Activated CD8-positive, alpha-beta memory T cell treated with anti-CD3 and anti-CD28 coated beads, Interleukin-2, amount 10 ng/mL, durations not matched to agents 7 days and 5 days (primary cell): ENCODE data around the gene WDSUB1. TPM values are rescaled to one million over a fixed set of nuclear protein-coding genes. Genes with fewer than 3 reads are reported as not detected.

Experiments used
- ATAC-seq: fragments of 150-1000 bp; cut with Tn5 transposase; one replicate; pipeline ENCODE4 v1.10.0; 2021; ENCODE audit warnings: moderate library complexity
- CTCF ChIA-PET: fragments of 350-600 bp; sonication (Branson Sonifier 250); formaldehyde crosslinking; loops from one replicate; lab custom pipeline; 2021; ENCODE audit warnings: antibody characterized with exemption; lab: Charles Lee
- DNase-seq: peaks from one replicate; pipeline ENCODE4 v3.0.0-alpha.2; 2020
- H3K27ac Mint-ChIP-seq: one replicate; pipeline ENCODE4 v1.8.0; 2021; ENCODE audit warnings: mild to moderate bottlenecking, mixed read lengths
- H3K27me3 Mint-ChIP-seq: one replicate; pipeline ENCODE4 v1.8.0; 2021; ENCODE audit warnings: mixed read lengths
- H3K36me3 Mint-ChIP-seq: one replicate; pipeline ENCODE4 v1.8.0; 2021; ENCODE audit warnings: mild to moderate bottlenecking, mixed read lengths
- H3K4me1 Mint-ChIP-seq: one replicate; pipeline ENCODE4 v1.8.0; 2021; ENCODE audit warnings: mixed read lengths
- H3K4me3 Mint-ChIP-seq: one replicate; pipeline ENCODE4 v1.8.0; 2021; ENCODE audit warnings: mild to moderate bottlenecking, moderate library complexity, mixed read lengths
- H3K9me3 Mint-ChIP-seq: one replicate; pipeline ENCODE4 v1.8.0; 2022; ENCODE audit warnings: low read depth, mixed read lengths
- microRNA-seq: library from miRNA; unstranded; fragments of <30 nt; microRNA quantifications from one replicate; pipeline ENCODE4 v1.2.0, GENCODE V29; 2022
- total RNA-seq, 2 experiments: library from RNA; stranded (reverse); gene quantifications; one replicate each; pipeline ENCODE4 v1.2.3, GENCODE V29; 2021

Gene WDSUB1
- total RNA-seq, 2 experiments from 2014 or later: 4.8 to 5.1 TPM

DNA sequence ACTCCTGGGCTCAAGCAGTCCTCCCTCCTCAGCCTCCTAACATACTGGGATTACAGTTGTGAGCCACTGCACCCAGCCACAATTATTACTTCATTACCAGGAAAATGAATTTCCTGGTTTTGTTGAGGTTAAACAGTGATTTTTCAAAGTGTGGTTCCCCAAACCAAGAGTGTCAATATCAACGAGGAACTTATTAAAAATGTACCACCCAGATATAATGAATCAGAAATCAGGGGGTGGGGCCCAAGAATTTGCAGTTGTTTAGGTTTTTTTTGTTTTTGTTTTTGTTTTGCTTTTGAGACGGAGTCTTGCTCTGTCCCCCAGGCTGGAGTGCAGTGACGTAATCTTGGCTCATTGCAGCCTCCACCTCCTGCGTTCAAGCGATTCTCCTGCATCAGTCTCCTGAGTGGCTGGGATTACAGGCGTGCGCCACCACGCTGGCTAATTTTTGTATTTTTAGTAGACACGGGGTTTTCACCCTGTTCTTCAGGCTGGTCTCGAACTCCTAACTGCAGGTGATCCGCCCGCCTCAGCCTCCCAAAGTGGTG, 94.1 kb downstream of the WDSUB1 start:
- CTCF ChIA-PET: interaction anchor here (1.0 kb wide), 1 partner anchor 45 kb away, joined by 3 read pairs; no protein-coding TSS in a partner anchor
- Mint-ChIP-seq H3K4me1 (no peaks in the 10 kb centered on the region), H3K27me3 (peaks cover 2% of the 10 kb centered on the region), H3K9me3 (no peaks in the 10 kb centered on the region), H3K27ac (no peak overlapping the region), H3K36me3 (no peaks in the 10 kb centered on the region), H3K4me3 (no peak overlapping the region)
- DNase-seq (no peak), ATAC-seq (no peak)

DNA sequence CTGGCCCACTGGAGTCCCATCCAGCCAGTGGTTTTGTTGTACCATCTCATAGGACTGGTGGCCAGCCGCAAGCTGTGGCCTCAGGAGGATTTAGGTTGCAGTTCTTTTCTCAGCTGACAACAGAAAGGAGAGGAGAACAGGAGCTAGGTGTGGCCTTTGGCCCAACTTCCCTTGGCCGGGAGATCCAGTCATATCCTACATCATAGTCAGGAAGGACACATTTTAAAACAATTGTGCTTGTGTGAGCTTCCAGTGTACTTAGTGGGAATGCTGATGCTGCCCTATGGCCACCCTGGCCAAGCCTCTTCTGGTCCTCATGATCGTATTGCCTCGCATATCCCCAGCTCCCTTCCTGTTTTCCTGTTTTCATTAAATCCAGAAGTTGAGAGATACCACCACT, 98.1 kb downstream of the WDSUB1 start:
- Mint-ChIP-seq H3K4me1 (peaks cover 12% of the 10 kb centered on the region), H3K36me3 (no peaks in the 10 kb centered on the region), H3K27ac (no peak overlapping the region), H3K9me3 (no peaks in the 10 kb centered on the region), H3K27me3 (no peaks in the 10 kb centered on the region), H3K4me3 (no peak overlapping the region)
- DNase-seq (no peak), ATAC-seq (no peak)
- CTCF ChIA-PET: interaction anchor here (1.0 kb wide), 1 partner anchor 25 kb away, joined by 3 read pairs; no protein-coding TSS in a partner anchor

DNA sequence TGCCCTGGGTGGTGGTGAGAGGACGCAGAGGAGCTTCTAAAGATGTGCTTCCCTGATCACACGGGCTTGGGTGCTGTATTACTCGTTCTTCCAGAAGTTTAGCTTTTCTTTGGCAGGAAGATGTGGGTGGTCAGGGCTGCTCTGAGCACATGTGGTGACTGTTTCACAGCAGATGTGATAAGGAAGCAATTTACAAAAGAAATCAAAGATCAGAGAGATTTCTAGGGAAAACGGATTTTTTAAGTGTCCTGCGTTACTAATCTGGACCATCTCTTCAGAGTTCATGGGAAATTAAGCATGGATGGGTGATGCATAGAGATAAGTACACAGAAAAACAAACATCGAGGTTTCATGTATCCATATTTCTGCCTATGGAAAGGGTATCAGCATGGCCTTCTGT, 99.4 kb downstream of the WDSUB1 start:
- no peaks in the 10 kb centered on the region for H3K36me3 Mint-ChIP-seq
- H3K4me1 Mint-ChIP-seq: peaks cover 12% of the 10 kb centered on the region
- ATAC-seq (no peak), DNase-seq (no peak)
- no peaks in the 10 kb centered on the region for H3K27me3 Mint-ChIP-seq
- no peak overlapping the region for H3K27ac Mint-ChIP-seq
- CTCF ChIA-PET: interaction anchor here (0.6 kb wide), 1 partner anchor 741 kb away, joined by 3 read pairs; no protein-coding TSS in a partner anchor
- H3K4me3 Mint-ChIP-seq: no peak overlapping the region
- no peaks in the 10 kb centered on the region for H3K9me3 Mint-ChIP-seq

DNA sequence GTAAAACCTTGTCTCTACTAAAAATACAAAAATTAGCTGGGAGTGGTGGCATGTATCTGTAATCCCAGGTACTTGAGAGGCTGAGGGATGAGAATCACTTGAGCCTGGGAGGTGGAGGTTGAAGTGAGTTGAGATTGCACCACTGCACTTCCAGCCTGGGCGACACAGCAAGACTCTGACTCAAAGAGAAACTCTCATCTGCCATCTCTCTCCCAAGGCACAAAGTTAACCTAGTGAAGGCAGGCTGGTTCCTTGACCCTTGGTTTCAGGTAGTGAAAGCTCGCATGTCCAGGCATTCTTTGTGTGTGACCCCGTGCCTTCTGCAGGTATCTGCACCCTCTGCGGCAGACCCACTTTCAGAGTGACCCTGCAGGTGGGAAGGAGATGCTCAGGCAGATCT, 100.0 kb downstream of the WDSUB1 start:
- ATAC-seq: no peak
- H3K9me3 Mint-ChIP-seq: no peaks in the 10 kb centered on the region
- no peak overlapping the region for H3K4me3 Mint-ChIP-seq
- no peak for DNase-seq
- no peaks in the 10 kb centered on the region for H3K36me3 Mint-ChIP-seq
- no peak overlapping the region for H3K27ac Mint-ChIP-seq
- peaks cover 12% of the 10 kb centered on the region for H3K4me1 Mint-ChIP-seq
- CTCF ChIA-PET: no interaction called here
- H3K27me3 Mint-ChIP-seq: no peaks in the 10 kb centered on the region

Small RNA genes lying within 50 kb of the gene (microRNA-seq; reads per million reads assigned to microRNA genes)
- not detected for gene MIR6888
